H9 (cell line): Measurements from ENCODE around the gene METTL8. TPM values are rescaled to one million over a fixed set of nuclear protein-coding genes. Genes with fewer than 3 reads are reported as not detected.

Source experiments
- DNase-seq: peaks from one replicate; pipeline ENCODE4 v3.0.0-alpha.2; 2017
- H2AFZ ChIP-seq: one replicate; pipeline ENCODE4 v1.6.1; 2013; ENCODE audit warnings: mild to moderate bottlenecking, low read length, control low read depth, moderate library complexity
- H2AK5ac ChIP-seq: 2 replicates; pipeline ENCODE4 v1.6.1; 2013; ENCODE audit warnings: low read length, control low read depth, mixed read lengths; ENCODE audit not compliant: insufficient read length
- H2BK120ac ChIP-seq: one replicate; pipeline ENCODE4 v1.6.1; 2013; ENCODE audit warnings: low read depth, mild to moderate bottlenecking, low read length, control low read depth, inconsistent platforms; ENCODE audit not compliant: poor library complexity, severe bottlenecking
- H2BK12ac ChIP-seq: 2 replicates; pipeline ENCODE4 v1.6.1; 2013; ENCODE audit warnings: low read length, control low read depth, mixed read lengths, low read depth; ENCODE audit not compliant: insufficient read length
- H2BK15ac ChIP-seq: 2 replicates; pipeline ENCODE4 v1.6.1; 2013; ENCODE audit warnings: low read depth, low read length, control low read depth
- H2BK20ac ChIP-seq: one replicate; pipeline ENCODE4 v1.6.1; 2013; ENCODE audit warnings: low read depth, mild to moderate bottlenecking, low read length, control low read depth, inconsistent platforms; ENCODE audit not compliant: poor library complexity, severe bottlenecking
- H2BK5ac ChIP-seq: 2 replicates; pipeline ENCODE4 v1.6.1; 2013; ENCODE audit warnings: low read length, control low read depth, mixed read lengths; ENCODE audit not compliant: insufficient read length
- H3K14ac ChIP-seq: 2 replicates; pipeline ENCODE4 v1.6.1; 2013; ENCODE audit warnings: low read length, control low read depth; ENCODE audit not compliant: insufficient read depth
- H3K18ac ChIP-seq: 2 replicates; pipeline ENCODE4 v1.6.1; 2013; ENCODE audit warnings: low read depth, mild to moderate bottlenecking, mixed read lengths, low read length, control low read depth; ENCODE audit not compliant: insufficient read length
- H3K23ac ChIP-seq: 2 replicates; pipeline ENCODE4 v1.6.1; 2013; ENCODE audit warnings: low read length, control low read depth, mixed read lengths, low read depth; ENCODE audit not compliant: insufficient read length
- H3K23me2 ChIP-seq: 2 replicates; pipeline ENCODE4 v1.6.1; 2013; ENCODE audit warnings: low read depth, mild to moderate bottlenecking, mixed read lengths, low read length, control low read depth; ENCODE audit not compliant: insufficient read length, poor library complexity, severe bottlenecking
- H3K27ac ChIP-seq: 2 replicates; pipeline ENCODE4 v1.5.1; 2013; ENCODE audit warnings: low read length, control low read depth, mixed read lengths, low read depth; ENCODE audit not compliant: insufficient read length
- H3K27me3 ChIP-seq: 2 replicates; pipeline ENCODE4 v1.6.1; 2013; ENCODE audit warnings: low read length, control low read depth, inconsistent platforms; ENCODE audit not compliant: insufficient read depth
- H3K4ac ChIP-seq: 2 replicates; pipeline ENCODE4 v1.6.1; 2013; ENCODE audit warnings: low read depth, mild to moderate bottlenecking, control low read depth, inconsistent platforms, low read length, moderate library complexity
- H3K4me1 ChIP-seq: 2 replicates; pipeline ENCODE4 v1.6.1; 2013; ENCODE audit warnings: low read length, control low read depth, inconsistent platforms; ENCODE audit not compliant: insufficient read depth
- H3K4me2 ChIP-seq: 2 replicates; pipeline ENCODE4 v1.6.1; 2013; ENCODE audit warnings: low read length, control low read depth, mixed read lengths; ENCODE audit not compliant: insufficient read length, insufficient read depth
- H3K56ac ChIP-seq: 2 replicates; pipeline ENCODE4 v1.6.1; 2013; ENCODE audit warnings: low read depth, mild to moderate bottlenecking, mixed read lengths, low read length, control low read depth; ENCODE audit not compliant: insufficient read length
- H3K79me1 ChIP-seq: 2 replicates; pipeline ENCODE4 v1.6.1; 2013; ENCODE audit warnings: low read depth, mild to moderate bottlenecking, moderate library complexity, low read length, control low read depth, inconsistent platforms; ENCODE audit not compliant: insufficient read depth, poor library complexity, severe bottlenecking
- H3K79me2 ChIP-seq: 2 replicates; pipeline ENCODE4 v1.6.1; 2013; ENCODE audit warnings: low read length, control low read depth, inconsistent platforms; ENCODE audit not compliant: insufficient read depth
- H3K9ac ChIP-seq: 2 replicates; pipeline ENCODE4 v1.6.1; 2013; ENCODE audit warnings: low read length, control low read depth, mixed read lengths; ENCODE audit not compliant: insufficient read length; ENCODE audit errors: extremely low read depth
- H3K9me3 ChIP-seq: one replicate; pipeline ENCODE4 v1.6.1; 2013; ENCODE audit warnings: low read depth, low read length, inconsistent platforms; ENCODE audit not compliant: control insufficient read depth
- H3T11ph ChIP-seq: one replicate; pipeline ENCODE4 v1.6.1; 2013; ENCODE audit warnings: mild to moderate bottlenecking, low read length, control low read depth, inconsistent platforms
- H4K20me1 ChIP-seq: one replicate; pipeline ENCODE4 v1.6.1; 2013; ENCODE audit not compliant: control insufficient read depth, insufficient read length, insufficient read depth
- H4K5ac ChIP-seq: 2 replicates; pipeline ENCODE4 v1.6.1; 2013; ENCODE audit warnings: low read depth, mild to moderate bottlenecking, mixed read lengths, low read length, control low read depth; ENCODE audit not compliant: insufficient read length
- H4K8ac ChIP-seq: replicated peaks from 2 replicates; pipeline ENCODE4 v1.6.1; 2013; ENCODE audit warnings: low read length, control low read depth, mixed read lengths, low read depth; ENCODE audit not compliant: insufficient read length
- H4K91ac ChIP-seq: 2 replicates; pipeline ENCODE4 v1.6.1; 2013; ENCODE audit warnings: low read depth, mild to moderate bottlenecking, moderate library complexity, mixed read lengths, low read length, control low read depth; ENCODE audit not compliant: insufficient read length
- H3K27ac Mint-ChIP-seq, 3 experiments: 2 replicates in 2 of 3; 3 replicates in 1 of 3; pipeline ENCODE4 v1.8.0; 2020 to 2021; ENCODE audit warnings: mixed read lengths in 3 of 3, mild to moderate bottlenecking in 1 of 3, moderate library complexity in 1 of 3
- H3K27me3 Mint-ChIP-seq: 2 replicates; pipeline ENCODE4 v1.8.0; 2021; ENCODE audit warnings: low read depth, mild to moderate bottlenecking, moderate library complexity, mixed read lengths
- H3K36me3 Mint-ChIP-seq, 3 experiments: 2 replicates in 2 of 3; 3 replicates in 1 of 3; pipeline ENCODE4 v1.8.0; 2020 to 2021; ENCODE audit warnings: low read depth in 3 of 3, mixed read lengths in 3 of 3; ENCODE audit not compliant: insufficient read depth in 1 of 3
- H3K4me1 Mint-ChIP-seq, 2 experiments: 2 replicates each; pipeline ENCODE4 v1.8.0; 2020; ENCODE audit warnings: mixed read lengths in 2 of 2
- H3K4me3 Mint-ChIP-seq, 2 experiments: 2 replicates in 1 of 2; 3 replicates in 1 of 2; pipeline ENCODE4 v1.8.0; 2020 to 2021; ENCODE audit warnings: mild to moderate bottlenecking in 2 of 2, mixed read lengths in 2 of 2, moderate library complexity in 1 of 2
- H3K9me3 Mint-ChIP-seq, 2 experiments: 2 replicates in 1 of 2; 3 replicates in 1 of 2; pipeline ENCODE4 v1.8.0; 2020; ENCODE audit warnings: mild to moderate bottlenecking in 2 of 2, mixed read lengths in 2 of 2, moderate library complexity in 1 of 2
- CTCF ChIP-seq: fragments of 200-600 bp; sonication (generic); conservative IDR thresholded peaks from 3 replicates; pipeline ENCODE4 v1.8.0; 2021; ENCODE audit warnings: antibody characterized with exemption, mild to moderate bottlenecking
- WGBS: extraction: QIAGEN DNeasy Blood & Tissue Kit; methylation state at CpG from one replicate; pipeline ENCODE4 v1.1.7; 2013; ENCODE audit warnings: missing lambda C conversion rate, low lambda C conversion rate, mixed read lengths; ENCODE audit not compliant: insufficient read length; ENCODE audit errors: extremely low coverage; 5-methylcytosine and 5-hydroxymethylcytosine counted together
- total RNA-seq: library from RNA; stranded (reverse); gene quantifications from 2 replicates; pipeline ENCODE4 v1.2.1, GENCODE V29; 2021

METTL8 gene
- total RNA-seq, 1 experiment from 2014 or later, result 40.9 TPM

GRCh38 chr2:171475979-171476378 is 42.2 kb upstream of the METTL8 start:
- no peak overlapping the region for H3K4me3 Mint-ChIP-seq
- WGBS, result no CpG with 5 or more reads among the region's 1 CpG
- no peaks in the 10 kb centered on the region for H3K9me3 Mint-ChIP-seq

More at GRCh38 chr2:171475979-171476378, 42.2 kb upstream of the METTL8 start:
- no peaks in the 10 kb centered on the region for H3K79me2 ChIP-seq
- no peak overlapping the region for H4K5ac ChIP-seq
- DNase-seq, result no peak
- H3K9me3 ChIP-seq, result no peaks in the 10 kb centered on the region
- H4K91ac ChIP-seq, result no peak overlapping the region
- no peak overlapping the region for H2BK120ac ChIP-seq
- no peak overlapping the region for H3K14ac ChIP-seq
- H3K4me1 ChIP-seq, result no peaks in the 10 kb centered on the region
- H2BK20ac ChIP-seq, result no peak overlapping the region
- H2AK5ac ChIP-seq, result no peak overlapping the region
- H3T11ph ChIP-seq, result no peak overlapping the region
- no peak overlapping the region for H4K8ac ChIP-seq
- no peak overlapping the region for H2AFZ ChIP-seq
- H3K27me3 ChIP-seq, result no peaks in the 10 kb centered on the region
- H4K20me1 ChIP-seq, result no peaks in the 10 kb centered on the region
- no peaks in the 10 kb centered on the region for H3K79me1 ChIP-seq
- H3K4me2 ChIP-seq, result no peak overlapping the region
- no peaks in the 10 kb centered on the region for H3K23me2 ChIP-seq
- H3K27ac ChIP-seq, result no peak overlapping the region
- no peak overlapping the region for H3K9ac ChIP-seq
- Mint-ChIP-seq H3K4me1 (peaks cover 0 to 2% of the 10 kb centered on the region in 2 experiments; a peak in 1 of 4 replicates), H3K27ac (no peak overlapping the region), H3K36me3 (peaks cover 5 to 42% (median 33%) of the 10 kb centered on the region in 3 experiments; a peak in 6 of 7 replicates), H3K27me3 (no peaks in the 10 kb centered on the region)
- no peak overlapping the region for H3K4ac ChIP-seq
- H2BK12ac ChIP-seq, result no peak overlapping the region
- no peak overlapping the region for H2BK5ac ChIP-seq
- no peak overlapping the region for H3K18ac ChIP-seq
- H3K56ac ChIP-seq, result no peak overlapping the region
- no peak overlapping the region for H2BK15ac ChIP-seq
- no peak for TF ChIP-seq CTCF
- H3K23ac ChIP-seq, result no peak overlapping the region
